ENCODE measurements around the gene REN. TPM values are rescaled to one million over a fixed set of nuclear protein-coding genes. Genes with fewer than 3 reads are reported as not detected.

The REN gene
- total RNA-seq, 1 donor from 2014 or later: not detected

DNA sequence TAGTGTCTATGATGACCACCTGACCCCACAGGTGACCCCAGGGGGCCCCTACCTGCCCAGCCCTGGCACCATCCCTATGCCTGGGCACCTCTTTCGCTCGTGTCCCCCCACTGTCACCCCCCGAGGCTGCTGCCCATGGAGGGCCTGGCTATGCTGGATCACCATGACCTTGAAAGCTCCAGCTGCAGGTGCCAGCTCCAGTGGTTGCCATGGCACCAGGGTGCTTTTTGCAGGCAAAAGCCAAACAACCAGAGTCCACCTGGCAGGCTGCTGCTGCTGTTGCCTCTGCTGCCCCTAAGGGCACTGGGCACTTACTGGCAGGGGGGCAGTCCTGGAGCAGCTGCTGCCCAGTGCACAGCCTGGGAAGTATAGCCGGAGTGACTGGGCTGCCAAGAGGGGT is 36.0 kb downstream of the REN start:
- H3K4me1 Mint-ChIP-seq (ENCODE audit: low read depth): peaks cover 14% of the 10 kb centered on the region
- no peaks in the 10 kb centered on the region for H3K9me3 Mint-ChIP-seq (ENCODE audit: low read depth)
- no peak overlapping the region for H3K27ac Mint-ChIP-seq
- H3K36me3 Mint-ChIP-seq (ENCODE audit: insufficient read depth): peaks cover 8% of the 10 kb centered on the region
- no peak for DNase-seq (ENCODE audit: low spot score, unreplicated experiment)
- TF ChIP-seq, protein P1, sequence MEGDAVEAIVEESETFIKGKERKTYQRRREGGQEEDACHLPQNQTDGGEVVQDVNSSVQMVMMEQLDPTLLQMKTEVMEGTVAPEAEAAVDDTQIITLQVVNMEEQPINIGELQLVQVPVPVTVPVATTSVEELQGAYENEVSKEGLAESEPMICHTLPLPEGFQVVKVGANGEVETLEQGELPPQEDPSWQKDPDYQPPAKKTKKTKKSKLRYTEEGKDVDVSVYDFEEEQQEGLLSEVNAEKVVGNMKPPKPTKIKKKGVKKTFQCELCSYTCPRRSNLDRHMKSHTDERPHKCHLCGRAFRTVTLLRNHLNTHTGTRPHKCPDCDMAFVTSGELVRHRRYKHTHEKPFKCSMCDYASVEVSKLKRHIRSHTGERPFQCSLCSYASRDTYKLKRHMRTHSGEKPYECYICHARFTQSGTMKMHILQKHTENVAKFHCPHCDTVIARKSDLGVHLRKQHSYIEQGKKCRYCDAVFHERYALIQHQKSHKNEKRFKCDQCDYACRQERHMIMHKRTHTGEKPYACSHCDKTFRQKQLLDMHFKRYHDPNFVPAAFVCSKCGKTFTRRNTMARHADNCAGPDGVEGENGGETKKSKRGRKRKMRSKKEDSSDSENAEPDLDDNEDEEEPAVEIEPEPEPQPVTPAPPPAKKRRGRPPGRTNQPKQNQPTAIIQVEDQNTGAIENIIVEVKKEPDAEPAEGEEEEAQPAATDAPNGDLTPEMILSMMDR (IDR thresholded peaks at IDR 0.05; ENCODE audit: unreplicated experiment): no peak
- no peak overlapping the region for H3K4me3 Mint-ChIP-seq (ENCODE audit: low read depth)
- no peaks in the 10 kb centered on the region for H3K27me3 Mint-ChIP-seq

DNA sequence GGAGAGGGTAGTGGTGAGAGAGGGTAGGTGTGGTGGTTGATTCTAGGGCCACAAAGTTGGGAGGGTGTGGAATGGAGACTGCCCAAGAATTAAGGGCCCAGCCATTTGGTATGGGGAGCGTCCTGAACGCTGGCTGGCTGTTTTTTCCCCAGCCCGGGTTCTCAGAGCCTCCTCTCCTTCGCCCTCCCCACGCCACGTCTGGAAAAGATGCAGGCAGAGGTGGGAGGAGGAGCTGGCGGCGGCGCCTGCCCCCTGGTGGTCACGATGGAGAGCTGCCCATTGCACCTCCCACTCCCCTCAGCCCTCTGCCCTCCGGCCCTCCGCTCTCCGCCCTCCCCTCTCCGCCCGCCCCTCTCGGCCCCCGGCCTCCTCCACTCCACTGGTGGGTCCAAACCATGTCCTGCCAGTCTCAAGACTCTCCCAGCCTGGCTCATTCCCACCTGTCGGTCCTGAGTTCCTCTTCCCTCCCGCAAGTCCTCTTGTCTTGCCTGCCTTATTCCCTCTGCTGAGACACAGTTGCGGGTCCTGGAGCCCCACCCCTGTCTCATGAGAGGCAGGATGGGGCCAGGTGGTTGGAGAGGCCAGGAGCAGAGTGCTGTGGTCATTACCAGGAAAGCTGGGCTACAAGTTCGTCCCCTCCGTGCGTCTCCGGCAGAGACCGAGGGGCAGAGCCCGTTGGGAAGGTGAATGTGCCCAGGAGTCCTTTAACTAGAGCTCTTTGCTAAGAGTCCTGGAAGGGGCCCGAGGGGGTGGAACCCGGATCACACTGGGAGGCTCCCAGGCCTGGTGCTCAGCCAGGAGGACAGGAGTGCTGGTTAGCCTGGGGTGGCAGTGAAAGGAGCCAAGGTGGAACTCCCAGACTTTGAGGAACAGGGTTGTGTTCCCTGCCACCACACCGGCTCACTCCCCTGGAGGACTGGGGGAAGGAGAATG is 36.9 kb downstream of the REN start:
- no peaks in the 10 kb centered on the region for H3K9me3 Mint-ChIP-seq (ENCODE audit: low read depth)
- peaks cover 10% of the 10 kb centered on the region for H3K36me3 Mint-ChIP-seq (ENCODE audit: insufficient read depth)
- H3K4me3 Mint-ChIP-seq (ENCODE audit: low read depth): peak overlapping the region; percentile 57
- H3K27ac Mint-ChIP-seq: peak overlapping the region; percentile 85
- H3K27me3 Mint-ChIP-seq: no peaks in the 10 kb centered on the region
- TF ChIP-seq, protein P1 (IDR thresholded peaks at IDR 0.05; ENCODE audit: unreplicated experiment): peak; percentile 92
- H3K4me1 Mint-ChIP-seq (ENCODE audit: low read depth): peaks cover 14% of the 10 kb centered on the region
- DNase-seq (ENCODE audit: low spot score, unreplicated experiment): peak; percentile 67

- Mint-ChIP-seq H3K27me3 (no peaks in the 10 kb centered on the region), H3K36me3 (ENCODE audit: insufficient read depth) (peaks cover 7% of the 10 kb centered on the region), H3K27ac (no peak overlapping the region), H3K4me1 (ENCODE audit: low read depth) (peaks cover 14% of the 10 kb centered on the region), H3K9me3 (ENCODE audit: low read depth) (no peaks in the 10 kb centered on the region), H3K4me3 (ENCODE audit: low read depth) (no peak overlapping the region)
- TF ChIP-seq, protein P1 (IDR thresholded peaks at IDR 0.05; ENCODE audit: unreplicated experiment): no peak
- no peak for DNase-seq (ENCODE audit: low spot score, unreplicated experiment)
Measured at GRCh38 chr1:204128464-204128963, 37.6 kb downstream of the REN start.

DNA sequence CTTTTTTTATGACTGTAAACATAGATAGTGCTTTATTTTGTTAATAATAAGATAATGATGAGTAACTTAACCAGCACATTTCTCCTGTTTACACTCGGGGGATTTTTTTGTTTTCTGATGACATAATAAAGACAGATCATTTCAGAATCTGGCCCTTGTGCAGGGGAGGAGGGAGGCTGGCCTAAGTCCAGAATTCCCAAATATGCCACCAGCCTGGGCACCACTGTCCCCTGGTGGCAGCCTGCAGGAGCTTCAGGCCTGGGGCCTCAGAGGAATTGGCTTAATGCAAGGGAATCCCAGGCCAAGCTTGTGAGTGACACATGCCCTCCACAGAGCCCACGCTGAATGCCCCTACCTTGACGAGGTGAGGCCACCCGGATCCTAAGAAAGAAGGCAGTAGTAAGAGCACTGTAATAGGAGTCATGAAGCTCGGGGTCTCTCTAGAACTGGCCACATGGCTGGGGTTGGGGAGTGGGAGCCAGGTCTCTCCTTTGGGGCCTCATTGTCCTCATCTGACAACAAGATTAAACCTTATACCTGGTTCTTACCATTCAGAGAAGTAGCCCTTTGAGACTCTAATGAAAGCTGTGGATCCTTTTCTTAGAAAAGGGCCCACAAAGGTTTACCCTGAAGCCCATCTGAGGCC is 38.4 kb downstream of the REN start:
- TF ChIP-seq, protein P1 (IDR thresholded peaks at IDR 0.05; ENCODE audit: unreplicated experiment): peak; percentile 97
- Mint-ChIP-seq H3K27me3 (no peaks in the 10 kb centered on the region), H3K4me1 (ENCODE audit: low read depth) (peaks cover 14% of the 10 kb centered on the region), H3K27ac (peak overlapping the region; percentile 24), H3K36me3 (ENCODE audit: insufficient read depth) (peaks cover 12% of the 10 kb centered on the region), H3K9me3 (ENCODE audit: low read depth) (no peaks in the 10 kb centered on the region), H3K4me3 (ENCODE audit: low read depth) (no peak overlapping the region)
- peak; percentile 52 for DNase-seq (ENCODE audit: low spot score, unreplicated experiment)

GRCh38 chr1:204126956-204127355 is 39.2 kb downstream of the REN start:
- H3K9me3 Mint-ChIP-seq (ENCODE audit: low read depth): no peaks in the 10 kb centered on the region
- H3K4me3 Mint-ChIP-seq (ENCODE audit: low read depth): no peak overlapping the region
- H3K36me3 Mint-ChIP-seq (ENCODE audit: insufficient read depth): peaks cover 12% of the 10 kb centered on the region
- no peak for DNase-seq (ENCODE audit: low spot score, unreplicated experiment)
- H3K4me1 Mint-ChIP-seq (ENCODE audit: low read depth): peaks cover 14% of the 10 kb centered on the region
- peak overlapping the region; percentile 88 for H3K27ac Mint-ChIP-seq
- TF ChIP-seq, protein P1 (IDR thresholded peaks at IDR 0.05; ENCODE audit: unreplicated experiment): no peak
- no peaks in the 10 kb centered on the region for H3K27me3 Mint-ChIP-seq
